ENCODE data around the gene EXOC3L4.

DNA sequence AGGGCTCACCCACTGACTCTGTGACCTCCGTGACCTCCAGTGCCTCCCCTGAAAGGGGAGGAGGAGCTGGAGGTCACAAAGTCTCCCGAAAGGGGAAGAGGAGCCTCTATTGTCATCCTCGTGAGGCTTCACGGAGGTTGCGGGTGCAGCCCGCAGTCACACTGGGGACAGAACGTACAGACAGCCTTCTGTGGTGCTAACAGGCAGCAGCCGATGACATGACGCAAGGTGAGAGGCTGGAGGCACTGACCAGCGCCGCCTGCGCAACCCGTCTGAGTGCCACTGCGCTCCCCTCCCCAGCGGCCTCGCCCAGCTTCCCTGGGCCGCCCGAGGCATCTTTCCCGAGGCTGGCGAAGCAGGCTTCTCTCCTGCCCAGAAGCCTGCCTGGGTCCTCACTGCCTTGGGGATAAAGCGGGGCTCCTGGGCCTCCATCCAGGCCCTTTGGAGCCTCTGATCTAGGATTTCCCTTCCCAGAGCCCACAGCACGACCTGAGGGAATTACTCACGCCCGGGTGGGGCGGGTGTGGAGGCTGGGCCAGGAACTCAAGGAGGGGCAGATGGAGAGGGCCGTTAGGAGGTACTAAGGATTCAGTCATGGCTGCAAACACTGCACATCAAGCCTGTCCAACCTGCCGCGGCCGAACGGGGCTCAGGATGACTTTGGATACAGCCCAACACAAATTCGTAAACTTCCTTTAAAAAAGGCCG is 22.8 kb upstream of the EXOC3L4 start:
- TF ChIP-seq EZH2phosphoT487 (IDR thresholded peaks at IDR 0.05; ENCODE audit: low read depth) = no peak
- TF ChIP-seq, protein P1, sequence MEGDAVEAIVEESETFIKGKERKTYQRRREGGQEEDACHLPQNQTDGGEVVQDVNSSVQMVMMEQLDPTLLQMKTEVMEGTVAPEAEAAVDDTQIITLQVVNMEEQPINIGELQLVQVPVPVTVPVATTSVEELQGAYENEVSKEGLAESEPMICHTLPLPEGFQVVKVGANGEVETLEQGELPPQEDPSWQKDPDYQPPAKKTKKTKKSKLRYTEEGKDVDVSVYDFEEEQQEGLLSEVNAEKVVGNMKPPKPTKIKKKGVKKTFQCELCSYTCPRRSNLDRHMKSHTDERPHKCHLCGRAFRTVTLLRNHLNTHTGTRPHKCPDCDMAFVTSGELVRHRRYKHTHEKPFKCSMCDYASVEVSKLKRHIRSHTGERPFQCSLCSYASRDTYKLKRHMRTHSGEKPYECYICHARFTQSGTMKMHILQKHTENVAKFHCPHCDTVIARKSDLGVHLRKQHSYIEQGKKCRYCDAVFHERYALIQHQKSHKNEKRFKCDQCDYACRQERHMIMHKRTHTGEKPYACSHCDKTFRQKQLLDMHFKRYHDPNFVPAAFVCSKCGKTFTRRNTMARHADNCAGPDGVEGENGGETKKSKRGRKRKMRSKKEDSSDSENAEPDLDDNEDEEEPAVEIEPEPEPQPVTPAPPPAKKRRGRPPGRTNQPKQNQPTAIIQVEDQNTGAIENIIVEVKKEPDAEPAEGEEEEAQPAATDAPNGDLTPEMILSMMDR (IDR thresholded peaks at IDR 0.05; ENCODE audit: low read depth, low read length) = no peak

All from OCI-LY3 (cell line).